ENCODE measurements around the gene TBC1D22A.

TBC1D22A gene

DNA sequence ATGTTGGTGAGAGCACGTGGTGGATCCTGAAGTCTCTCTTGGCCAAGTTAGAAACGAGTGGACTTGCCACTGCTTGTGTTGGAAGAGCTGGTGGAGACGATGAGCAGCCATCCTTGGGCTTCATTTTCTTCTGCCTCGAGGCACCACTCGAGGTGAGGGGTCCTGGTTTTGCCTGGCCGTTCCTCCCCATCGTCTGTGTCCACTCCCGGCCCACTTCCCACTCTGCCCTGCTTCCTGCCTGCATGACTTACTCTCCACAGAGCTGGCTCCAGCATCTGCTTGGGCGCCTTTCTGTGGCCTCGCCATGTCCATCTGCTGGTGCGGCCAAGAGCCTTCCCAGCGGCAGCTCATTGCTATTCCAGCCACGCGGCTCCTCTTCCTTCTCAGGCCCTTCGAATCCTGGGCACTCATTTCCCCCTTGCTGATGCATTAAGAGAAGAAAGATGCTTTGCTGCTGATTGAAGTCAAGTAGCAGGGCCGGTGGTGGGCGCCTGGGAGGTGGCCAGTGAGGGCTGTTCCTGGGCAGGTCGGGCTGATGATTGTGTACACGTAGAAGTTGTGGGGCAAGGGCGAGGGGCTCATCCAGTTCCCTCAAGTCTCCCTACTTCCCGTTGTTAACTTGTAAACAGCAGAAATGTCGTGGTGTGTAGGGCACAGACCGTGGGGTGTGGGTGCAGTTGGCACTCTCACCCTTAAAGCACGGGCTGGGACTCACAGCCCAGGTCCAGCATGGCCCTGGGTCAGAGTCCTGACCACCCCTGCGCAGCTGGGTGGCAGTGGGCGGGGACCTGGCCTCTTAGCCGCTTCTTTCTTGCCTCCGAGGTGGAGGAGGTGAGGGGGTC lies 292.0 kb downstream of the TBC1D22A start:
- Histone ChIP-seq H3K4me1 (ENCODE audit: low read length) (peaks cover 35% of the 10 kb centered on the region), H3K9ac (ENCODE audit: low read length) (no peak overlapping the region), H3K79me2 (ENCODE audit: low read length) (peaks cover 19% of the 10 kb centered on the region), H3K36me3 (replicated peaks; ENCODE audit: low read depth, low read length) (peaks cover 26% of the 10 kb centered on the region), H3K4me3 (ENCODE audit: low read length) (no peak overlapping the region), H4K20me1 (ENCODE audit: insufficient read depth, low read length) (peaks cover 85% of the 10 kb centered on the region), H3K27me3 (ENCODE audit: low read depth, low read length) (no peaks in the 10 kb centered on the region), H3K4me2 (ENCODE audit: low read length) (no peak overlapping the region), H3K9me3 (ENCODE audit: insufficient read depth, low read length) (no peaks in the 10 kb centered on the region), H3K27ac (ENCODE audit: low read length) (no peak overlapping the region), H2AFZ (ENCODE audit: low read depth, low read length) (no peak overlapping the region)
- no peak for TF ChIP-seq EZH2phosphoT487 (IDR thresholded peaks at IDR 0.05; ENCODE audit: low read depth)
- TF ChIP-seq, protein P1, sequence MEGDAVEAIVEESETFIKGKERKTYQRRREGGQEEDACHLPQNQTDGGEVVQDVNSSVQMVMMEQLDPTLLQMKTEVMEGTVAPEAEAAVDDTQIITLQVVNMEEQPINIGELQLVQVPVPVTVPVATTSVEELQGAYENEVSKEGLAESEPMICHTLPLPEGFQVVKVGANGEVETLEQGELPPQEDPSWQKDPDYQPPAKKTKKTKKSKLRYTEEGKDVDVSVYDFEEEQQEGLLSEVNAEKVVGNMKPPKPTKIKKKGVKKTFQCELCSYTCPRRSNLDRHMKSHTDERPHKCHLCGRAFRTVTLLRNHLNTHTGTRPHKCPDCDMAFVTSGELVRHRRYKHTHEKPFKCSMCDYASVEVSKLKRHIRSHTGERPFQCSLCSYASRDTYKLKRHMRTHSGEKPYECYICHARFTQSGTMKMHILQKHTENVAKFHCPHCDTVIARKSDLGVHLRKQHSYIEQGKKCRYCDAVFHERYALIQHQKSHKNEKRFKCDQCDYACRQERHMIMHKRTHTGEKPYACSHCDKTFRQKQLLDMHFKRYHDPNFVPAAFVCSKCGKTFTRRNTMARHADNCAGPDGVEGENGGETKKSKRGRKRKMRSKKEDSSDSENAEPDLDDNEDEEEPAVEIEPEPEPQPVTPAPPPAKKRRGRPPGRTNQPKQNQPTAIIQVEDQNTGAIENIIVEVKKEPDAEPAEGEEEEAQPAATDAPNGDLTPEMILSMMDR (IDR thresholded peaks at IDR 0.05; ENCODE audit: low read depth, low read length) = no peak

DNA sequence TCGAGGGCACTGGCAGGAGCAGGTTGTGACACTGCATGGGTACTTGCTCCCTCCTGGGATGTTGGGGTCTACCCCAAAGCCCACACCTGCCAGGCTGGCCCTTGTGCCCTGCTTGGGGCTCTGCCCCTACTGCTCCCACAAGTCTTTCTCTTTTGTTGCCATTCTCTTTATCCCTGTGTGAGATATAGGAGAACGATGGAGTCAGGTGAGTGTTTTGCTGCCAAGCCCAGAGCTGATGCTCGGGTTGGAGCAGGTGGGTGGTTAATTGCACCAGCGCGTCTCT lies 292.6 kb downstream of the TBC1D22A start:
- no peaks in the 10 kb centered on the region for H3K27me3 ChIP-seq (ENCODE audit: low read depth, low read length)
- H3K4me2 ChIP-seq (ENCODE audit: low read length) = no peak overlapping the region

DNA sequence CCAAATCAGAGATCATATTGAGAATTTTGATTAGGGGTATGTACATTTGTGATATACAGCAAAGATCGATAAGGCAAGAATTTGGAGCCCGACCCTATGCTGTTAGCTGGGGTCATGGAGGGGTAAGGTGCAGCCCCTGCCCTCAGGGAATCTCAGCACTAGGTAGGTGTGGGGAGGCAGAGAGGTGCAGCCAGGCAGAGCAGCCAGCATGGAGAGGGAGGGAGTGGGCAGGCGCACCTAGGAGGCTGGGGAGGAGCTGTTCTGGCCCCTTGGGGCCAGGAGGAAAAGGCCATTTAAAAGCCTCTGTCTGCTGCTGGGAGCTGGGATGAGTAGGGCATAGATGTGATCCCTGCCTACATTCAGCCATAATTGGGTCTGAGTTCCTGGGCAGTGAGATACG lies 293.0 kb downstream of the TBC1D22A start:
- H3K9ac ChIP-seq (ENCODE audit: low read length) = no peak overlapping the region
- no peak overlapping the region for H3K4me2 ChIP-seq (ENCODE audit: low read length)
- peaks cover 32% of the 10 kb centered on the region for H3K4me1 ChIP-seq (ENCODE audit: low read length)
- H3K9me3 ChIP-seq (ENCODE audit: insufficient read depth, low read length) = no peaks in the 10 kb centered on the region
- no peak overlapping the region for H3K27ac ChIP-seq (ENCODE audit: low read length)
- peaks cover 31% of the 10 kb centered on the region for H3K36me3 ChIP-seq (replicated peaks; ENCODE audit: low read depth, low read length)
- no peak for TF ChIP-seq EZH2phosphoT487 (IDR thresholded peaks at IDR 0.05; ENCODE audit: low read depth)
- TF ChIP-seq, protein P1 (IDR thresholded peaks at IDR 0.05; ENCODE audit: low read depth, low read length) = no peak
- H4K20me1 ChIP-seq (ENCODE audit: insufficient read depth, low read length) = peaks cover 85% of the 10 kb centered on the region
- peaks cover 15% of the 10 kb centered on the region for H3K79me2 ChIP-seq (ENCODE audit: low read length)
- H3K4me3 ChIP-seq (ENCODE audit: low read length) = no peak overlapping the region
- no peak overlapping the region for H2AFZ ChIP-seq (ENCODE audit: low read depth, low read length)
- H3K27me3 ChIP-seq (ENCODE audit: low read depth, low read length) = no peaks in the 10 kb centered on the region

More for the DNA sequence above, 292.6 kb downstream of the TBC1D22A start:
- H4K20me1 ChIP-seq (ENCODE audit: insufficient read depth, low read length) = peaks cover 87% of the 10 kb centered on the region
- TF ChIP-seq, protein P1 (IDR thresholded peaks at IDR 0.05; ENCODE audit: low read depth, low read length) = no peak
- no peak for TF ChIP-seq EZH2phosphoT487 (IDR thresholded peaks at IDR 0.05; ENCODE audit: low read depth)
- H3K9ac ChIP-seq (ENCODE audit: low read length) = no peak overlapping the region
- no peak overlapping the region for H2AFZ ChIP-seq (ENCODE audit: low read depth, low read length)
- H3K27ac ChIP-seq (ENCODE audit: low read length) = no peak overlapping the region
- H3K79me2 ChIP-seq (ENCODE audit: low read length) = peaks cover 19% of the 10 kb centered on the region
- no peaks in the 10 kb centered on the region for H3K9me3 ChIP-seq (ENCODE audit: insufficient read depth, low read length)
- H3K36me3 ChIP-seq (replicated peaks; ENCODE audit: low read depth, low read length) = peaks cover 30% of the 10 kb centered on the region
- no peak overlapping the region for H3K4me3 ChIP-seq (ENCODE audit: low read length)
- H3K4me1 ChIP-seq (ENCODE audit: low read length) = peaks cover 35% of the 10 kb centered on the region

DNA sequence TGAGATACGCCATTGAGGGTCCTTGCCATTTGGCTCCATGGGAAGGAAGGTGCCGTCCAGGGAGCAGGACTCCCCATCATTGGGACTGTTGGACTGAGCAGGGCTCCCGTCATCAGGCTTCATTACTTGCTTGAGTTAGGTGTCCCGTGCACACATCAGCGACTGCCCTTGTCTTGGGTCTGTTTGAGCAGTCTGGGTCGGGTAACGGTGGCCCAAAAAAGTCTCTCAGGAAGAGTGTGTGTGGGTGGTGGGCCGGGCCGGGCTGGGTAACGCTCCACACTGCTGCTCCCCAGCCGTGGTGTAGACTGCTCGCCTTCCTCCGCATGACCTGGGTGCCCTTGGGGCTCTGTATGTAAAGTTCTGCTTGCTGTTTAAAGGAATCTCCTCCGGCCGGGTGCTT lies 293.5 kb downstream of the TBC1D22A start:
- no peak overlapping the region for H3K9ac ChIP-seq (ENCODE audit: low read length)
- H3K27ac ChIP-seq (ENCODE audit: low read length) = no peak overlapping the region
- H3K36me3 ChIP-seq (replicated peaks; ENCODE audit: low read depth, low read length) = peaks cover 35% of the 10 kb centered on the region
- H3K9me3 ChIP-seq (ENCODE audit: insufficient read depth, low read length) = no peaks in the 10 kb centered on the region
- no peaks in the 10 kb centered on the region for H3K27me3 ChIP-seq (ENCODE audit: low read depth, low read length)
- H2AFZ ChIP-seq (ENCODE audit: low read depth, low read length) = no peak overlapping the region
- no peak overlapping the region for H3K4me2 ChIP-seq (ENCODE audit: low read length)
- peaks cover 27% of the 10 kb centered on the region for H3K4me1 ChIP-seq (ENCODE audit: low read length)
- peaks cover 84% of the 10 kb centered on the region for H4K20me1 ChIP-seq (ENCODE audit: insufficient read depth, low read length)
- H3K4me3 ChIP-seq (ENCODE audit: low read length) = no peak overlapping the region
- TF ChIP-seq, protein P1 (IDR thresholded peaks at IDR 0.05; ENCODE audit: low read depth, low read length) = no peak
- TF ChIP-seq EZH2phosphoT487 (IDR thresholded peaks at IDR 0.05; ENCODE audit: low read depth) = no peak
- peaks cover 11% of the 10 kb centered on the region; the same call in 1 of the 2 replicates for H3K79me2 ChIP-seq (ENCODE audit: low read length)

All from OCI-LY3 (cell line).